ENCODE data around the gene DMTF1. TPM values are rescaled to one million over a fixed set of nuclear protein-coding genes. Genes with fewer than 3 reads are reported as not detected.
"Not testable (repeated sequence)": the region's sequence is repeated elsewhere in the genome, so short reads cannot be mapped to it uniquely, and the experiment has no call there.

DMTF1 gene
- total RNA-seq, 1 experiment from 2014 or later: 90.5 TPM

DNA sequence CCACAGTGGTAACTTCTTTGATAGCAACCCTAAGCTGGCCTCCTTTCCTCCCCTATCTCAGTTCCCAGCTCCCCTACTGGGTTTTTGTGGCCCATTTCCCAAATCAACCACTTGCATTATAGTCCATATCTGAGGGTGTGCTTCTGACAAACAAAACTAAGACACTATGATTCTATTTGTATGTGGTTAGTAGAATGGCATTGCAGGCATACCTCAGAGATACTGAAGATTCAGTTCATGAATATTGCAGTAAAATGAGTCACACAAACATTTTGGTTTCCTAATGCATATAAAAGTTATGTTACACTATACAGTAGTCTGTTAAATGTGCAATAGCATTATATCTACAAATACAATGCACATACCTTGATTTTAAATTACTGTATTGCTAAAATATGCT is 82.7 kb downstream of the DMTF1 start:
- no peak for DNase-seq (ENCODE audit: low spot score)
- no peaks in the 10 kb centered on the region for H3K4me1 ChIP-seq (ENCODE audit: insufficient read depth, low read length, poor library complexity, severe bottlenecking)
- POLR2A ChIA-PET (ENCODE audit: low non-redundant PET): no interaction called here
- no peaks in the 10 kb centered on the region for H3K27me3 ChIP-seq (replicated peaks; ENCODE audit: insufficient read depth, low read depth, low read length, poor library complexity)
- no peak overlapping the region for H3K4me3 ChIP-seq (ENCODE audit: low read depth, low read length, poor library complexity, severe bottlenecking)
- no TSS peak for BruUV-seq (replicated peaks)
- TF ChIP-seq EZH2 (IDR thresholded peaks at IDR 0.05; ENCODE audit: borderline replicate concordance, low read depth, low read length, poor library complexity, severe bottlenecking) (no peak), CTCF (conservative IDR thresholded peaks at IDR 0.05; ENCODE audit: low read depth, low read length) (no peak)
- H3K27ac ChIP-seq (ENCODE audit: low read depth, low read length, poor library complexity, severe bottlenecking): no peak overlapping the region
- CTCF ChIA-PET: no interaction called here
- no peaks in the 10 kb centered on the region for H3K9me3 ChIP-seq (ENCODE audit: low read depth, low read length, poor library complexity, severe bottlenecking)
- intact Hi-C loops (cut with micrococcal nuclease; ENCODE audit: unreplicated experiment): loop anchor here (5.0 to 10.0 kb wide), 4 partner anchors 83 to 323 kb away; partner anchors contain the start of genes DMTF1 and ELAPOR2
- H3K36me3 ChIP-seq (ENCODE audit: insufficient read depth, low read length, poor library complexity, severe bottlenecking): no peaks in the 10 kb centered on the region

DNA sequence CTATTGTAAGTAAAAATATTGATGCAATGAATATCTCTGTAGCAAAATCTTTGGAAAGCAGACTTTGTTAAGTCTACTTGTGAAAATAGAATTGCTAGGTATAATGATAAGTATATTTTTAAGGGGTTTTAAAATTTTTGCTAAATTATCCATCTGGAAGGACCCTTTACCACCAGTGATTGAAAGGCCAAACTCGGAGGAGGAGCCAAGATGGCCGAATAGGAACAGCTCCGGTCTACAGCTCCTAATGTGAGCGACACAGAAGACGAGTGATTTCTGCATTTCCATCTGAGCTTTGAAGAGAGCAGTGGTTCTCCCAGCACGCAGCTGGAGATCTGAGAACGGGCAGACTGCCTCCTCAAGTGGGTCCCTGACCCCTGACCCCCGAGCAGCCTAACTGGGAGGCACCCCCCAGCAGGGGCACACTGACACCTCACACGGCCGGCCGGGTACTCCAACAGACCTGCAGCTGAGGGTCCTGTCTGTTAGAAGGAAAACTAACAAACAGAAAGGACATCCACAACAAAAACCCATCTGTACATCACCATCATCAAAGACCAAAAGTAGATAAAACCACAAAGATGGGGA is 86.3 kb downstream of the DMTF1 start:
- intact Hi-C loops (cut with micrococcal nuclease; ENCODE audit: unreplicated experiment): loop anchor here (5.0 to 10.0 kb wide), 4 partner anchors 86 to 326 kb away; partner anchors contain the start of genes DMTF1 and ELAPOR2
- H3K4me3 ChIP-seq (ENCODE audit: low read depth, low read length, poor library complexity, severe bottlenecking); H3K36me3 ChIP-seq (ENCODE audit: insufficient read depth, low read length, poor library complexity, severe bottlenecking); CTCF ChIA-PET; H3K27ac ChIP-seq (ENCODE audit: low read depth, low read length, poor library complexity, severe bottlenecking); H3K4me1 ChIP-seq (ENCODE audit: insufficient read depth, low read length, poor library complexity, severe bottlenecking); BruUV-seq (replicated peaks); DNase-seq (ENCODE audit: low spot score); H3K9me3 ChIP-seq (ENCODE audit: low read depth, low read length, poor library complexity, severe bottlenecking); POLR2A ChIA-PET (ENCODE audit: low non-redundant PET); H3K27me3 ChIP-seq (replicated peaks; ENCODE audit: insufficient read depth, low read depth, low read length, poor library complexity): not testable (repeated sequence)

DNA sequence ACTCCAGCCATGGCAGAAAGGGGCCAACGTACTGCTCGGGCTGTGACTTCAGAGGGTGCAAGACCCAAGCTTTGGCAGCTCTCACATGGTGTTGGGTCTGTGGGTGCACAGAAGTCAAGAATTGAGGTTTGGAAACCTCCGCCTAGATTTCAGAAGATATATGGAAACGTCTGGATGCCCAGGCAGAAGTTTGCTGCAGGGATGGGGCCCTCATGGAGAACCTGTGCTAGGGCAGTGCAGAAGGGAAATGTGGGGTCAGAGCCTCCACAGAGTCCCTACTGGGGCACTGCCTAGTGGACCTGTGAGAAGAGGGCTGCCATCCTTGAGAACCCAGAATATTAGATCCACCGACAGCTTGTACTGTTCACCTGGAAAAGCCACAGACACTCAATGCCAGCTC is 93.4 kb downstream of the DMTF1 start:
- BruUV-seq (replicated peaks); H3K36me3 ChIP-seq (ENCODE audit: insufficient read depth, low read length, poor library complexity, severe bottlenecking); intact Hi-C loops (cut with micrococcal nuclease; ENCODE audit: unreplicated experiment); H3K27ac ChIP-seq (ENCODE audit: low read depth, low read length, poor library complexity, severe bottlenecking); CTCF ChIA-PET; POLR2A ChIA-PET (ENCODE audit: low non-redundant PET); H3K27me3 ChIP-seq (replicated peaks; ENCODE audit: insufficient read depth, low read depth, low read length, poor library complexity); H3K4me1 ChIP-seq (ENCODE audit: insufficient read depth, low read length, poor library complexity, severe bottlenecking); DNase-seq (ENCODE audit: low spot score); H3K9me3 ChIP-seq (ENCODE audit: low read depth, low read length, poor library complexity, severe bottlenecking); H3K4me3 ChIP-seq (ENCODE audit: low read depth, low read length, poor library complexity, severe bottlenecking): not testable (repeated sequence)

Other genes starting within 250 kb of the DMTF1 start
- not detected in 2 replicates for gene ELAPOR2, start 92.8 kb upstream of the DMTF1 start, total RNA-seq (2021)
- 24.5 and 25.8 TPM in 2 replicates for gene TMEM243, start 67.3 kb downstream of the DMTF1 start, total RNA-seq (2021)
- gene CROT, start 193.2 kb downstream of the DMTF1 start, total RNA-seq (2021): 3.5 and 5.5 TPM in 2 replicates